HEK293T (cell line): ENCODE measurements around the gene ALDOC.
A peak's percentile ranks its signal among the peaks of the same experiment; 100 is the strongest.

ENCODE experiments used
- CTCF ChIA-PET: fragments of 350-600 bp; formaldehyde crosslinking; extraction: SDS; loops from one replicate; lab custom pipeline; 2021; ENCODE audit warnings: antibody characterized with exemption, inconsistent platforms; lab: Yijun Ruan, JAX
- POLR2A ChIA-PET: fragments of 350-600 bp; formaldehyde crosslinking; extraction: SDS; loops from one replicate; lab custom pipeline; 2020; ENCODE audit warnings: antibody characterized with exemption, inconsistent platforms; lab: Yijun Ruan, JAX
- DNase-seq: peaks from one replicate; pipeline ENCODE4 v3.0.0; 2012; ENCODE audit warnings: mixed read lengths; ENCODE audit errors: extremely low spot score
- ARNT ChIP-seq: fragments of 450-650 bp; IDR thresholded peaks from 2 replicates; pipeline ENCODE4 v1.6.1; 2017; ENCODE audit warnings: mild to moderate bottlenecking
- BHLHE40 ChIP-seq: fragments of 450-650 bp; IDR thresholded peaks from 2 replicates; pipeline ENCODE4 v1.6.1; 2016; ENCODE audit warnings: mild to moderate bottlenecking, moderate library complexity, borderline replicate concordance
- CTBP1 ChIP-seq: fragments of 450-650 bp; IDR thresholded peaks from 2 replicates; pipeline ENCODE4 v1.6.1; 2016; ENCODE audit warnings: borderline replicate concordance
- ELF4 ChIP-seq: fragments of 450-650 bp; IDR thresholded peaks from 2 replicates; pipeline ENCODE4 v1.6.1; 2017; ENCODE audit warnings: antibody characterized with exemption
- FOXA1 ChIP-seq: fragments of 450-650 bp; IDR thresholded peaks from 2 replicates; pipeline ENCODE4 v1.6.1; 2016; ENCODE audit warnings: mild to moderate bottlenecking
- FOXK2 ChIP-seq: fragments of 450-650 bp; IDR thresholded peaks from 2 replicates; pipeline ENCODE4 v1.6.1; 2016; ENCODE audit warnings: mild to moderate bottlenecking
- FOXM1 ChIP-seq: fragments of 450-650 bp; IDR thresholded peaks from 2 replicates; pipeline ENCODE4 v1.6.1; 2017; ENCODE audit warnings: mild to moderate bottlenecking, borderline replicate concordance
- HDGF ChIP-seq: fragments of 450-650 bp; IDR thresholded peaks from 2 replicates; pipeline ENCODE4 v1.6.1; 2017; ENCODE audit warnings: antibody characterized with exemption, borderline replicate concordance
- L3MBTL2 ChIP-seq: fragments of 450-650 bp; conservative IDR thresholded peaks from 2 replicates; pipeline ENCODE4 v1.6.1; 2016; ENCODE audit warnings: mild to moderate bottlenecking
- LEF1 ChIP-seq: fragments of 450-650 bp; IDR thresholded peaks from 2 replicates; pipeline ENCODE4 v1.6.1; 2017; ENCODE audit warnings: mild to moderate bottlenecking, borderline replicate concordance
- NFRKB ChIP-seq: fragments of 450-650 bp; IDR thresholded peaks from 2 replicates; pipeline ENCODE4 v1.6.1; 2016; ENCODE audit warnings: mild to moderate bottlenecking, moderate library complexity
- SP1 ChIP-seq: fragments of 450-650 bp; IDR thresholded peaks from 2 replicates; pipeline ENCODE4 v1.6.1; 2017
- SUZ12 ChIP-seq: fragments of 450-650 bp; IDR thresholded peaks from 2 replicates; pipeline ENCODE4 v1.6.1; 2016; ENCODE audit warnings: mild to moderate bottlenecking
- TARDBP ChIP-seq: fragments of 450-650 bp; IDR thresholded peaks from 2 replicates; pipeline ENCODE4 v1.6.1; 2016
- ZNF384 ChIP-seq: fragments of 450-650 bp; IDR thresholded peaks from 2 replicates; pipeline ENCODE4 v1.6.1; 2016
- TF ChIP-seq, protein P1 (sequence below): fragments of 450-650 bp; IDR thresholded peaks from 2 replicates; pipeline ENCODE4 v1.6.1; 2016

The ALDOC gene

DNA sequence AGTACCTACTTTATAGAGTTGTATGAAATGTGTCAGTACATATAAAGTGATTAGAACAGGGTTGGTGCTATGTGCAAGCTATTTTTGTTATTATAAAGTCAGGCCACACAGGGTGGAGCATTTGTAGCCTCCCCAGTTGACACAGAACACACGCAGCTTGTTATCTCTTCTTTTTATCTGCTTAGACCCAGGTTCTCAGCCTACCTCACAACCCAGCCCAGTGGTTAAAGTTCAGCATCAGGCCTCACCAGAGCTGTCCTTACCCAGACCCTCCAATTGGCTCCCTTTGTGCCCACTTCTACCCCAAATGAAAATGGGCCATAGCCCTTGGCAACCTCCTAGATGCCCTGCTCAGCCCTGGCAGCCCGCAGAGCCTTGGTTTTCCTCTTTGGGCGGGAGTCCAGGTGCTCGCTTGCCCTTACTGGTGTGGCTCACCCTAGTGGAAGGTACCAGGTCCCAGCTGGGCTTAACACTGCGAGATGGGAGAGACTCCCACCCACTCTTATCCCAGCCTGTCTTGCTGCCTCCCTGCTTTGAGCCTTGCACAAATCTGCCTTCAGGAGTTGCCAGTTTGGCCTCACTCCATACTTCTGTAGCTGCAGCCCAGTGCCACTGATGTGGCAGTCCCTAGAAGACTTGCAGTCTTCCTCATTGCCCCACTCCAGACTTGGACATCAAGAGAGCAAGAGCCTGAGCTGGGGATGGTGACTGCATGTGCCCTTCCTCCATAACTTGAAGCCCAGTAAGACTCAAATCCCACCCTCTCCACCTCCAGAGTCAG, 4.2 kb downstream of the ALDOC start:
- DNase-seq, result no peak
- CTCF ChIA-PET, result interaction anchor here (0.6 kb wide), 1 partner anchor 156 kb away, joined by 3 read pairs; no protein-coding TSS in a partner anchor
- POLR2A ChIA-PET, result interaction anchor here (1.3 to 3.6 kb wide), 8 partner anchors 9 to 122 kb away, joined by 3 to 35 read pairs (median 7); partner anchors contain the start of genes BLTP2, SDF2, SUPT6H and UNC119
- no peak for TF ChIP-seq CTBP1
- no peak for TF ChIP-seq FOXK2

DNA sequence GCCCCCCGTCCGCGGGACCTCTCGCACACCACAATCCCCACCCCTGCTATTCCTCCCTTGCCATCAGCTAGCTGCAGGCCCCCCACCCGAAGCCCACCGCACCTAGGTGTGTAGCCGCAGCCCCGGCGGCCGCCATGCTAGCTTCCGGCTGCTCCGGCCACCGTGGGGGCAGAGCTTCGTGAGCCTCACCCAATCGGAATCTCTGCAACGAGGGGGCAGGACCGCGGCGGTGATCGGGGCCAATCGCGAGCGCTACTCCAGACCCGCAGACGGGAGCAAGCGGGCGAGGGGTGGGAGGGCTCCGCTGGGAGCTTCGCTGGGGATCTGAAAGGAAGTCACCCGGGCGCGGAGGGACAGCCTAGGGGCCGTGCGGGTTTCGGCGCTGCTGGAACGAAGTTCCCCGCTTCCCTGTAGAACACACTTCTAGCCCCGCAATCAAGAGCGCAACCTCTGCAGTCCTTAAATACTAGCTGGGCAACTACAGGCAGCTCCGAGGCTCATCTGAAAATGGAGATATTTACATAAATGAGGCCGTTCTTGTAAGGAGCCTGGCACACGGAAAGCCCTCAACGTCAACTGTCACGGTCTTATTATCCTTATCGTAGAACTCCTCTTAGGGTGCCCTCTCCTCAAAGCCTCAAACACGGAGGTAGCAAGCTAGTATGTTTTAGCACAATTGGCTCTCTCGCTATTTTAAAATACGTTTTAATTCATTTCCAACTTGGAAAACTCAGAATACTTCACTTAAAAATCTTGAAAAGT, 5.2 kb downstream of the ALDOC start, which contains the start of gene PIGS:
TSS of gene PIGS (minus strand) at position 164 of the 762 bp plus-strand sequence. CDS start at position 136, 28 bp downstream.
- DNase-seq, result peak; percentile 88
- CTCF ChIA-PET, result interaction anchor here (0.6 to 1.6 kb wide), 5 partner anchors 20 to 155 kb away, joined by 3 to 5 read pairs (median 4); no protein-coding TSS in a partner anchor
- POLR2A ChIA-PET, result interaction anchor here (0.6 to 3.6 kb wide), 27 partner anchors 9 to 236 kb away, joined by 3 to 35 read pairs (median 6); partner anchors contain the start of genes BLTP2, FOXN1, RPL23A and SDF2
- TF ChIP-seq ARNT (no peak), FOXK2 (no peak), BHLHE40 (no peak), FOXM1 (no peak), TARDBP (no peak)

DNA sequence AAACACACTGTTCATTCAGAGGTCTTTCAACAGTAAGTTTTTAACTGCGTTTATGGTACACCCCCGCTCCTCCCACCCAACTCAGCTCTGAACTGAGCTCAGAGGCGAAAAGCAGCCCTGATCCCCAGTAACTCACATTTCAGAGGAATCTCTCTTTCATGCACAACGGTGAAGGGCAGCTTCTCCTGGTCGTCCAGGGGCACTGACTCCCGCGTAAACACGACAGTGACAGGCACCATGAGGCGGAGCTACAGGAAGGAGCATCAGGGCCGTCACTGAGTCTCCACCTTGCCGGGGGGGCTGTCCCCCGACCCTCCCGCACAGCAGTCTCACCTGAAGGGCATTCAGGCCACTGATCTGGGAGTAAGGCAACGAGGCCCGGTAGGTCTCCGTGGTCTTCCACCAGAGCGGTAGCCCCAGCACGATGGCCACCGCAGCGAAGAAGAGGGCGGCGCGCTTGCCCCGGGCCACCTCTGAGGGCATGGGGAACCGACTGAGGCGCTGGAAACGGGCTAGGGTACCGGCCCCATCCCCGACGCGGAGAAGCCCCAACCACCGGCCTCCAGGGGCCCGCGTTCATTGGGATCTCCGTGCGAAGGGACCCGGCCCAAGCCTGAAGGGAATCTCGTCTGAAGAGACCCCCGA, 5.9 kb downstream of the ALDOC start:
- POLR2A ChIA-PET, result interaction anchor here (0.6 to 3.6 kb wide), 27 partner anchors 9 to 199 kb away, joined by 3 to 35 read pairs (median 6); partner anchors contain the start of genes BLTP2, FOXN1, RPL23A and SDF2
- TF ChIP-seq CTBP1, result no peak
- peak; percentile 36; the same call in 1 of the 2 replicates for TF ChIP-seq L3MBTL2
- no peak for TF ChIP-seq HDGF
- peak; percentile 35 for DNase-seq
- CTCF ChIA-PET, result interaction anchor here (0.8 to 1.6 kb wide), 5 partner anchors 20 to 163 kb away, joined by 3 to 5 read pairs (median 4); no protein-coding TSS in a partner anchor

DNA sequence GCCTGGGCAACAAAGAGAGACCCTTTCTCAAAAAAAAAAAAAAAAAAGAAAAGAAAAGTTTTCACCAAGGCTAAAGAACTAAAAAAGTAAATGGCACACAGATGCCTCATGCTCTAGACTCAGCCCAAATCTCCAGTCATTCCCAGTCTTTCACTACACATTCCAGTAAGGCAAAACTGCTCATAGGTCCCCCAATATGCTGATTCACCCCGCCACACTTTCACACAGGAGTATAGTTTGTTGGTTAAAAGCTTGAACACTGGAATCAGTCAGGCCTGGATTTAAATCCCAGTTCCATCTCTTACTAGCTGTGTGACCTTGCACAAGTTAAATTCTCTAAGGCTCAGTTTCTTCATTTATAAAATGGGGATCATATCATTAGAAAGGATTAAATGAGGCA, 7.2 kb downstream of the ALDOC start:
- DNase-seq, result no peak
- CTCF ChIA-PET, result interaction anchor here (0.8 kb wide), 1 partner anchor 20 kb away, joined by 6 read pairs; no protein-coding TSS in a partner anchor
- POLR2A ChIA-PET, result interaction anchor here (1.0 to 3.5 kb wide), 3 partner anchors 9 to 92 kb away, joined by 4 to 15 read pairs (median 8); partner anchors contain the start of genes BLTP2, SDF2 and SUPT6H
- TF ChIP-seq FOXK2, result no peak
- no peak for TF ChIP-seq NFRKB
- TF ChIP-seq ELF4, result no peak
- no peak for TF ChIP-seq TARDBP
- no peak for TF ChIP-seq FOXM1
- no peak for TF ChIP-seq LEF1
- TF ChIP-seq BHLHE40, result no peak

GRCh38 chr17:28567604-28568003, 9.1 kb downstream of the ALDOC start:
- no peak for DNase-seq
- POLR2A ChIA-PET, result no interaction called here
- CTCF ChIA-PET, result no interaction called here
- TF ChIP-seq FOXM1 (no peak), ZNF384 (no peak), HDGF (no peak), FOXA1 (no peak), SP1 (no peak), TARDBP (no peak), ELF4 (no peak), FOXK2 (no peak), BHLHE40 (no peak), SUZ12 (no peak), LEF1 (no peak)

DNA sequence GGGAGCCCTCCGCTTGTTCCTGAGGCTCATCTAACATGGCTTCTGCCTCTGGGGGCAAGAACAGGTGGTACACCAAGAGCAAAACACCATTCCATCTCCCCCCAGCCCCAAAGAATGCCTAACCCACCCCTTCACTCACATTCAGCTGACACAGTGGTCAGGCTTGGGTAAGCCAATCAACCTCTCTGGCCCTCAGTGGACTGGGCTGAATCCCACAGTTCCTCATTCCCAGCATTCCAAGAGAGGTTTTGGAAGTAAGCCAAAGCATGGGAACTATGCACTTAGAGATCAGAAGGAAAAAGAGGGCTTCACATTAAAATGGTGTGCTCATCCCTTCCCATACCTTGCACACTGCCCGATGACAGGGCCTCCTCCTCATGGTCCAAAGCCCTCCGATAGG, 13.2 kb downstream of the ALDOC start:
- TF ChIP-seq FOXM1 (no peak), ELF4 (no peak), NFRKB (no peak), BHLHE40 (no peak), HDGF (no peak), L3MBTL2 (no peak), SP1 (no peak), LEF1 (no peak), ZNF384 (no peak), FOXA1 (no peak), SUZ12 (no peak), TARDBP (no peak), ARNT (no peak), FOXK2 (no peak), CTBP1 (no peak)
- TF ChIP-seq, protein P1, sequence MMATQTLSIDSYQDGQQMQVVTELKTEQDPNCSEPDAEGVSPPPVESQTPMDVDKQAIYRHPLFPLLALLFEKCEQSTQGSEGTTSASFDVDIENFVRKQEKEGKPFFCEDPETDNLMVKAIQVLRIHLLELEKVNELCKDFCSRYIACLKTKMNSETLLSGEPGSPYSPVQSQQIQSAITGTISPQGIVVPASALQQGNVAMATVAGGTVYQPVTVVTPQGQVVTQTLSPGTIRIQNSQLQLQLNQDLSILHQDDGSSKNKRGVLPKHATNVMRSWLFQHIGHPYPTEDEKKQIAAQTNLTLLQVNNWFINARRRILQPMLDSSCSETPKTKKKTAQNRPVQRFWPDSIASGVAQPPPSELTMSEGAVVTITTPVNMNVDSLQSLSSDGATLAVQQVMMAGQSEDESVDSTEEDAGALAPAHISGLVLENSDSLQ, result no peak
- ChIA-PET POLR2A (no interaction called here), CTCF (no interaction called here)
- no peak for DNase-seq
